Astrocyte (in vitro differentiated cells and primary cell): ENCODE results near the gene PTPRN. TPM values are rescaled to one million over a fixed set of nuclear protein-coding genes. Genes with fewer than 3 reads are reported as not detected.

ENCODE experiments used
- DNase-seq: peaks from one replicate; pipeline ENCODE4 v3.0.0-alpha.2; 2010; ENCODE audit warnings: low read depth
- FAIRE-seq: peaks from 2 replicates; lab custom pipeline; 2011; peaks lifted over from hg19 to GRCh38; lab: Jason Lieb, UNC
- H2AFZ ChIP-seq: 2 replicates; pipeline ENCODE4 v1.6.0; 2012; ENCODE audit warnings: low read depth, low read length, inconsistent platforms
- H3K27ac ChIP-seq: 2 replicates; pipeline ENCODE4 v1.5.1; 2011; ENCODE audit warnings: low read depth, low read length, inconsistent platforms
- H3K27me3 ChIP-seq: 2 replicates; pipeline ENCODE4 v1.6.0; 2011; ENCODE audit warnings: low read length, inconsistent platforms; ENCODE audit not compliant: insufficient read depth
- H3K36me3 ChIP-seq: 2 replicates; pipeline ENCODE4 v1.5.1; 2011; ENCODE audit warnings: low read length, inconsistent platforms; ENCODE audit not compliant: insufficient read depth
- H3K4me1 ChIP-seq: 2 replicates; pipeline ENCODE4 v1.5.1; 2011; ENCODE audit warnings: low read length, inconsistent platforms; ENCODE audit not compliant: insufficient read depth
- H3K4me2 ChIP-seq: 2 replicates; pipeline ENCODE4 v1.6.0; 2012; ENCODE audit warnings: low read length, inconsistent platforms
- H3K4me3 ChIP-seq: 2 replicates; pipeline ENCODE4 v1.5.1; 2011; ENCODE audit warnings: low read depth, mild to moderate bottlenecking, low read length, inconsistent platforms; ENCODE audit not compliant: insufficient read depth
- H3K79me2 ChIP-seq: 2 replicates; pipeline ENCODE4 v1.6.0; 2012; ENCODE audit warnings: mild to moderate bottlenecking, low read length, inconsistent platforms; ENCODE audit not compliant: insufficient read depth
- H3K9ac ChIP-seq: 2 replicates; pipeline ENCODE4 v1.6.0; 2012; ENCODE audit warnings: mild to moderate bottlenecking, low read length, inconsistent platforms
- H3K9me3 ChIP-seq: 2 replicates; pipeline ENCODE4 v1.5.1; 2012; ENCODE audit warnings: low read depth, mild to moderate bottlenecking, low read length, inconsistent platforms; ENCODE audit not compliant: insufficient read depth
- H4K20me1 ChIP-seq: 2 replicates; pipeline ENCODE4 v1.6.0; 2012; ENCODE audit warnings: low read length, inconsistent platforms; ENCODE audit not compliant: insufficient read depth
- H3K27ac Mint-ChIP-seq: one replicate; pipeline ENCODE4 v1.8.0; 2021; ENCODE audit warnings: mild to moderate bottlenecking, mixed read lengths; ENCODE audit not compliant: unreplicated experiment
- H3K27me3 Mint-ChIP-seq: one replicate; pipeline ENCODE4 v1.8.0; 2021; ENCODE audit warnings: low read depth, mixed read lengths; ENCODE audit not compliant: unreplicated experiment
- H3K36me3 Mint-ChIP-seq: one replicate; pipeline ENCODE4 v1.8.0; 2021; ENCODE audit warnings: low read depth, mixed read lengths; ENCODE audit not compliant: unreplicated experiment
- H3K4me1 Mint-ChIP-seq: one replicate; pipeline ENCODE4 v1.8.0; 2021; ENCODE audit warnings: low read depth, mixed read lengths; ENCODE audit not compliant: unreplicated experiment
- H3K4me3 Mint-ChIP-seq: one replicate; pipeline ENCODE4 v1.8.0; 2021; ENCODE audit warnings: mild to moderate bottlenecking, moderate library complexity, mixed read lengths; ENCODE audit not compliant: unreplicated experiment
- H3K9me3 Mint-ChIP-seq: one replicate; pipeline ENCODE4 v1.8.0; 2021; ENCODE audit warnings: mild to moderate bottlenecking, mixed read lengths; ENCODE audit not compliant: unreplicated experiment
- EZH2 ChIP-seq: IDR thresholded peaks from 2 replicates; pipeline ENCODE4 v1.6.1; 2012; ENCODE audit warnings: mild to moderate bottlenecking, low read length, inconsistent platforms; ENCODE audit not compliant: insufficient read depth
- total RNA-seq: library from RNA; stranded (reverse); gene quantifications from 2 replicates; pipeline ENCODE4 v1.2.1, GENCODE V29; 2021
- TF ChIP-seq, protein P1 (sequence below): IDR thresholded peaks from 2 replicates; pipeline ENCODE4 v1.5.1; 2011; ENCODE audit warnings: low read depth, mild to moderate bottlenecking, inconsistent platforms, low read length, moderate library complexity; ENCODE audit not compliant: insufficient read depth

PTPRN gene
- total RNA-seq, 1 donor from 2014 or later, result 76.6 TPM

DNA sequence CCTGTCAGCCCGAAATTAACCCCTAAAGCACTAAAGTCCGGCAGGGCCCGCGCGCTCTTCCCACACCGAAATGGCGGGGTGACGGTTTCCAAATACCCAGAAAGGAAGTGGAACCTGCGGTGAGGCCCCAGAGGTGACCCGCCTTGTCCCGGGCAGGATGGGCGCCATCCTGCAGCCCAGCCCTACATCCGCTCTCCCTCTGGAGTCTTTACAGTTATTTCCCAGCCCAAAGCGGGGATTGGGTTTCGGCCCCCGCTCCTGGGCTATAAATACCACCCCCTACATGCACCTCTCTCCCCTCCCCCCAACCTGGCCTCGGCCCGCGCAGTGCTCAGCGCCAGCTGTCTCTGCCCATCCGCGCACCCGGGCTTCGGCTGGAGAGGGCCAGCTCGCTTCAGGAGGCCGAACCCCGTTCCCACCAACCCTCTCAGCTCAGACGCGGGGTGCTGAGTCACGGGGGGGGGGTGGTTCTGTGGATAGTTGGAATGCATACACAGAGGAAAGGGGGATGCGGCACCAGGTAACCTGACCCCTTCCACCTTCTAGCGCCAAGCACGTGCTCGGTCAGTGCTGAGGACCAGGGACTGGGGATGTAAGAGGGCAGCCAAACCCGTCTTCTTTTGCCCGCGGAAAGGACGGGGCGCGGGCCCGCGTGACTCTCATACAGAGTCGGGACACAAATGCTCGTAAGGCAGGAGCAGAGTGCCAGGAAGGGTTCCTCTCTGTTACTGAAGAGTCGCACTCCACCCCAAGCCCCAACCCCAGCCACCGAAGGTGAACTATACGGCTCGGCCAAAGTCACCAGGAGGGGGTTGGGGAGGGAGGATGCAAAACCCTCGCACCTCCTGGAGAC is 56.1 kb downstream of the PTPRN start, which contains the start of gene TUBA4B:
Gene TUBA4B (plus strand): TSS at position 344 of the 853 bp plus-strand sequence. CDS start 165 bp downstream, at position 509.
- Histone ChIP-seq H3K27me3 (peaks cover 22% of the 10 kb centered on the region), H3K4me2 (peak within 1 kb of the TSS; percentile 94), H4K20me1 (peaks cover 4% of the 10 kb centered on the region), H3K36me3 (no peaks in the 10 kb centered on the region), H3K9ac (peak within 1 kb of the TSS; percentile 60), H3K79me2 (peaks cover under 1% of the 10 kb centered on the region), H2AFZ (peak within 1 kb of the TSS; percentile 72), H3K9me3 (no peaks in the 10 kb centered on the region), H3K4me1 (peaks cover 48% of the 10 kb centered on the region), H3K4me3 (peak within 1 kb of the TSS; percentile 47), H3K27ac (no peak within 1 kb of the TSS)
- Mint-ChIP-seq H3K27ac (peak within 1 kb of the TSS; percentile 41), H3K4me3 (peak within 1 kb of the TSS; percentile 82), H3K36me3 (peaks cover 5% of the 10 kb centered on the region), H3K9me3 (no peaks in the 10 kb centered on the region), H3K27me3 (peaks cover 21% of the 10 kb centered on the region), H3K4me1 (peaks cover 36% of the 10 kb centered on the region)
- DNase-seq (peak; percentile 34), FAIRE-seq (no peak)
- TF ChIP-seq, protein P1, sequence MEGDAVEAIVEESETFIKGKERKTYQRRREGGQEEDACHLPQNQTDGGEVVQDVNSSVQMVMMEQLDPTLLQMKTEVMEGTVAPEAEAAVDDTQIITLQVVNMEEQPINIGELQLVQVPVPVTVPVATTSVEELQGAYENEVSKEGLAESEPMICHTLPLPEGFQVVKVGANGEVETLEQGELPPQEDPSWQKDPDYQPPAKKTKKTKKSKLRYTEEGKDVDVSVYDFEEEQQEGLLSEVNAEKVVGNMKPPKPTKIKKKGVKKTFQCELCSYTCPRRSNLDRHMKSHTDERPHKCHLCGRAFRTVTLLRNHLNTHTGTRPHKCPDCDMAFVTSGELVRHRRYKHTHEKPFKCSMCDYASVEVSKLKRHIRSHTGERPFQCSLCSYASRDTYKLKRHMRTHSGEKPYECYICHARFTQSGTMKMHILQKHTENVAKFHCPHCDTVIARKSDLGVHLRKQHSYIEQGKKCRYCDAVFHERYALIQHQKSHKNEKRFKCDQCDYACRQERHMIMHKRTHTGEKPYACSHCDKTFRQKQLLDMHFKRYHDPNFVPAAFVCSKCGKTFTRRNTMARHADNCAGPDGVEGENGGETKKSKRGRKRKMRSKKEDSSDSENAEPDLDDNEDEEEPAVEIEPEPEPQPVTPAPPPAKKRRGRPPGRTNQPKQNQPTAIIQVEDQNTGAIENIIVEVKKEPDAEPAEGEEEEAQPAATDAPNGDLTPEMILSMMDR, result no peak
- TF ChIP-seq EZH2, result peak; percentile 21

DNA sequence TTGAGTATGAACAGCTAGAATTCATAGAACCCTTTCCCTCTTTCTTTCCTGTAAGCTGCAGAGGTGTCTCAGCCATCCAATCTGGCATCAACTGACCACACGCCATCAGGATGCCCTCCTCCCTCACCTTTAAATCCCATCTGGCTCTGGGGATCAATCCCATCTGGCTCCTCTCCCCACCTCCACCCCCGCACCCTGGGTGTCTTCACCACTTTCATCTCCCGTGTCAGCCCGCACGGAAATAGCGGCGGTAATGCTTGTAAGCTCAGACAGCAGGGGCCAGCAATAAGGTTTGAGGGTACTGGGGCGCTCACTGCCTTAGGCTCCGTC is 56.7 kb downstream of the PTPRN start:
- peaks cover 48% of the 10 kb centered on the region for H3K4me1 ChIP-seq
- TF ChIP-seq, protein P1, result no peak
- TF ChIP-seq EZH2, result no peak
- Mint-ChIP-seq H3K4me1 (peaks cover 37% of the 10 kb centered on the region), H3K36me3 (peaks cover 5% of the 10 kb centered on the region), H3K27me3 (peaks cover 21% of the 10 kb centered on the region), H3K4me3 (peak overlapping the region; percentile 82), H3K9me3 (no peaks in the 10 kb centered on the region), H3K27ac (peak overlapping the region; percentile 41)
- FAIRE-seq, result no peak
- H3K27me3 ChIP-seq, result peaks cover 22% of the 10 kb centered on the region
- DNase-seq, result no peak
- peak overlapping the region; percentile 72 for H2AFZ ChIP-seq
- peaks cover 6% of the 10 kb centered on the region for H3K79me2 ChIP-seq
- H3K4me2 ChIP-seq, result peak overlapping the region; percentile 94
- peak overlapping the region; percentile 60 for H3K9ac ChIP-seq
- no peaks in the 10 kb centered on the region for H3K9me3 ChIP-seq
- H3K36me3 ChIP-seq, result no peaks in the 10 kb centered on the region
- peak overlapping the region; percentile 47 for H3K4me3 ChIP-seq
- peaks cover 4% of the 10 kb centered on the region for H4K20me1 ChIP-seq
- H3K27ac ChIP-seq, result no peak overlapping the region

DNA sequence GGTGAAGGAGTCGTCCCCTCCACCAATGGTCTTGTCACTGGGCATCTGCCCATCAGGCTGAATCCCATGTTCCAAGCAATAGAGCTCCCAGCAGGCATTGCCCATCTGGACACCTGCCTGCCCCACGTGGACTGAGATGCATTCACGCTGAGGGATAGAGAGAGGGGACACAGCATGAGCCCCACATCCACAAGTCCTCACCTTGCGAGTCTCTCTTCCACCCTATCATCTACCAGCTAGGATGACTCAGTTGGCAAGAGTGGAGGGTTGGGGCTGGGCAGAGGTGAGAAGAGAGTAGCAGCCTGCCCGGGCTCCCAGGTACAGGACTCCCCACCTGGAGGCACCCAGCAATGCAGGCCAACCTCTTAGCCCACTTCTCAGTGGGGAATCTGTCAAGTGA is 57.1 kb downstream of the PTPRN start:
- H3K4me1 ChIP-seq, result peaks cover 48% of the 10 kb centered on the region
- H3K9ac ChIP-seq, result no peak overlapping the region
- no peak for FAIRE-seq
- DNase-seq, result no peak
- peak overlapping the region; percentile 82 for H3K4me3 Mint-ChIP-seq
- H3K4me1 Mint-ChIP-seq, result peaks cover 37% of the 10 kb centered on the region
- peak overlapping the region; percentile 94 for H3K4me2 ChIP-seq
- peaks cover 22% of the 10 kb centered on the region for H3K27me3 ChIP-seq
- TF ChIP-seq EZH2, result no peak
- TF ChIP-seq, protein P1, result no peak
- H3K4me3 ChIP-seq, result no peak overlapping the region
- peaks cover 21% of the 10 kb centered on the region for H3K27me3 Mint-ChIP-seq
- peaks cover 5% of the 10 kb centered on the region for H3K36me3 Mint-ChIP-seq
- H3K27ac Mint-ChIP-seq, result no peak overlapping the region
- H3K9me3 Mint-ChIP-seq, result no peaks in the 10 kb centered on the region
- no peaks in the 10 kb centered on the region for H3K36me3 ChIP-seq
- peaks cover 10% of the 10 kb centered on the region for H3K79me2 ChIP-seq
- no peak overlapping the region for H3K27ac ChIP-seq
- H2AFZ ChIP-seq, result no peak overlapping the region
- peaks cover 4% of the 10 kb centered on the region for H4K20me1 ChIP-seq
- H3K9me3 ChIP-seq, result no peaks in the 10 kb centered on the region
